ENCODE results near the gene PTPRG.

PTPRG gene

DNA sequence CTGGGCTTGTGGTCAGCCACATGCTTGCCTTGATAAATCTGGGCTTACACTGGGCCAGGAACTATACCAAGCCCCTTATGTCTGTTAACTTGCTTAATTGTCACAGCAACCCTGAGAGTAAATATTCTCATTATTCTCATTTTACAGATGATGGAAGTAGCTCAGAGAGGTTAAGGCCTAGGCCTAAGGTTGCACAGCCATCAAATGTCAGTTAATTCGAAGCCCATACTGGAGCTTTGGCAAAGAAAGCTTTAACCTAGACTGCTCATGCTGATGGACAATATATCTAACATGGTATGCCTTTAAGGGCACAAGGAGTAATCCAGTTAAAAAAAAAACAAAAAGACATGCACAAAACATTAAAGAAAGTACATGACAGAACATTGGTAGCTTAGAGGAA, 591.9 kb downstream of the PTPRG start:
- no peak for DNase-seq (ENCODE audit: low read depth)

DNA sequence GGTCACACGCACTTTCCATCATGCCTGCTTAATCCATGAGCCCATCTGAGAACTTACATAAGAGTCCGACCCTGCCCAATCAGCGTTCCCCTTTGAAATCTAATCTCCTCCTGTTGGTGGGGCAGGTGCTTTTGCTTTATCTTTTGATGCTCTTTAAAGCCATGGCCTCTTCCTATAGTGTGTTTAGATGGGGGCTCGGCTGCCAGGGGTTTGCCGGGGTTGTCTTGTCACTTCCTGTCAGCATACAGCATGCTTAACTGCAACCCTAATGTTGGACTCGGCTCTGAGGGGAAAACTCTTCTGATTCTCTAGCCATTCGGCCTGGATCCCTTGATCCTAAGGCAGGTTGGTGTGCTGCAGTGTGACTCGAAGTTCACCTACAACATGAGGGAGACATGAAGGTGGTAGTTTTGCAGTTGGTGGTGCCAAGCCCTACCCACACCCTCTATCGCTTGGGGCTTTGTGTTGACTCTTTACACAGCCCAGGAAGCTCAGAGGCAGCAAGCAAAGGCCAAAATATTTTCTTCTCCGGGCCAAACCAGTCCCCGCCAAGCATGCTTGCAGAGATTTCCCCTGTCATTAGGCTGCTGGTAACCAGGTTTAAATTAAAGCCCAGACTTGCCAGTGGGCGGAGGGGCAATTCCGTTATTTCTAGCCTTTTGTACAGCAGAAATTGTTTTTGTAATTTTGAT, 593.2 kb downstream of the PTPRG start:
- no peak for DNase-seq (ENCODE audit: low read depth)

DNA sequence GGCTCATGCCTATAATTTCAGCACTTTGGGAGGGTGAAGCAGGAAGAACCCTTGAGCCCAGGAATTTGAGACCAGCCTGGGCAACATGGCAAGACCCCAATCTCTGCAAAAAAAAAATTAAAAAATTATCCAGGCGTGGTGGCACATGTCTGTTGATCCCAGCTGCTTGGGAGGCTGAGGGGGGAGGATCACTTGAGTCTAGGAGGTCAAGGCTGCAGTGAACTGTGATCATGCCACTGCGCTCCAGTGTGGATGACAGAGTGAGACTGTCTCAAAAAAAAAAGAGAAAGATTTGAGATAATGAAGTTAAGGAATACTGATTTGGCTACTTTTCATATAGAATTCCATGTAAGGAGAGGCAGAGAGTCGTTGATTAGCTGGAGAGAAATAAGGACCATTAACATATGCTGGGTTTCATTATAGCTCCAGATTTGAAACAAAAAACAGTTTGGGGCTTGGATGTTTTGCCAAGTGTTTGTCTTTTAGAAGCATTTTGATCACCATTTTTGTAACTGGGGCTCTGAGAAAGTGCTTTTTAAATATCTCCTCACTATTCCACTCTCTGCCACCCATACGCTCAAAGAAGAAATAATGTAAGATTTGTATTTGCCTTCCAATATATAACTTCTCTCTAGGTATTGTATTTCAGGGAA, 597.8 kb downstream of the PTPRG start:
- no peak for DNase-seq (ENCODE audit: low read depth)

GRCh38 chr3:62159709-62160092, 598.3 kb downstream of the PTPRG start:
- peak; percentile 73 for DNase-seq (ENCODE audit: low read depth)

DNA sequence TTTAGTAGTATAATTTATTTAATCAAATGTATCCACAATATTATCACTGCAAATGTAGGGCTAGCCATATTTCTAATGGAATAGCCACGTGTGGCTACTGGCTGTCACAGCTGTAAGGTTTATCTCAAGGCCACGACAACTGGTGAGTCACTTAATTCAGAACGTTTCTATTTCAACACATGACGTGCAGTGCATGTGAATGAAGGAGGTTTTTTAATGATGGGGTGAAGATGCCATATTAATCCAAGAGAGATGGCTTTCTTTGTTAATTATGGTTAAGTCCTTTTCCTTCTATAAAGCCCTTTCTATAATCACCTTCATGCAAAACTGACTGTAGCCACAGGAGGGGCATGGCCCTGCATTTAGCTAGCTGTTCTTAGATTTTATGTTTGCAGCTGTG, 600.0 kb downstream of the PTPRG start:
- peak; percentile 37 for DNase-seq (ENCODE audit: low read depth)

DNA sequence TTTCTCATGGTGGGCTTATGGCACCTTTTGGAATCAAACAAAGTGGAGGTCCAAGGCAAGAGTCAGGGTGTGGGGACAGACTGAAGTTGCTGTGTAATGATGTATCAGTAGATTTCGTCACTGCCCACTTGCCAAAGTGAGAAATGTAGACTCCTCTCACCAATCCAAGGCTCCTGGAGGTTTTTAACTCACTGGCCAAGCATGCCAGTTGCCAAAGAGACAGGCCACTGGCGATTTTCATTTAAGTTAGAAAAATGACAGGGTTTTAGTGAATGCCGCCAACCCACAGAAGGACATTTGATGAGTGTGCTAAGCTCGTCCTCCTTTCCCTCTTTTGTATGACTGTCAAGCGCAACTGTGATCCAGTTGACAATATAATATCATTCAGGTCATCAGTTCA, 602.8 kb downstream of the PTPRG start:
- DNase-seq (ENCODE audit: low read depth), result no peak

GRCh38 chr3:62164746-62165145, 603.4 kb downstream of the PTPRG start:
- DNase-seq (ENCODE audit: low read depth), result no peak

GRCh38 chr3:62167566-62168262, 606.3 kb downstream of the PTPRG start:
- peak; percentile 3 for DNase-seq (ENCODE audit: low read depth)

DNA sequence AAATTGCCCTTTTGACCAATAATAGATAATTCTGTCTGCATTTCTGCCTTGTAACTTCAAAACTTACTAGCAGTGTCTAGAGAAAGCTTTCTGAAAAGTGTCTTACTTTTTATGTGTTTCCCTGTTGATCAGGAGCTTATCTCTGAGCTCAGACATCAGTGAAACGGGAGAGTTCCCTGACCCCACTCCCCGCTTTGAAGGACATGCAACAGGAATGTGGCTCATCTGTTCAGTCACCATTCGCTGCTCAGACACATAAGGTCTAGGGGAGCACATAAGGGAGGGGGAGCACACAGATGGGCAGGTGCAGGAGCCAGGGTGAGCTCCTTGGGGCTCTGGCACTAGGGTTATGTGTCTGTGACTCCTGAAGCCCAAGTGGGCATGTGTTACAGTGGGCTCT, 607.0 kb downstream of the PTPRG start:
- no peak for DNase-seq (ENCODE audit: low read depth)

DNA sequence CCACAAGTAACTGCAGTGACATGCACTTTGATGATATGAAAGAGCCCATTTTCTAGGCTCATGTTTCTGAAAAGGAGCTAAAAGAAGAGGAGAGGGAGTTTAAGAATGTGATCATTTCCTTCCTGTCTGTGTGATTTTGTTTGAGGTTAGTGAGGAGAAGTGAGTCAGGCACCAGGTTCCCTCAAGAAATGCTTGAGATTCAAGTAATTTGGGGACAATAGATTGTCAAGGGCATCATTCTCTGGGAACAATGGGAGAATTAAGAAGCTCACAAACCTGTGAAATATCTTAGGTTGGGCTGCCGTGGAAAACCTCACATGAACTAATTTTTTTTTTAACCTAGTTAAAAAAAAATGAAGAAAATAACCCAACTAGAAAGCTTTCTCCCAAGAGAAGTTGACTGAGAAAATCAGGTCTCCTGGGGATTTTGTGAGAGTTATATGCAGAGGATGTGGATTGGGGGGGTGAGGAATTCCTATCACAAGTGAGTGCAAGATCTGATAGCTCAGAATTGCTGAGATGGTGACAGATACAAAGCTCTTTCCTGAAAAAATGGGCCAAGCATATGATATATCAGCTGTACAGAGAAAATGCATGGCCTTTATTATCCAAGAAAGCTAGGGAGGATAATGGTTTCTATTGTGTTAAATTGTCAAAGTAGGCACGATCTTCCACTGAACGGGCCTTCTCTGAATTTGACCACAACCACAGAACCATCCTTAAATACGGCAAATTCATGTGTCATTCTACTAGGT, 608.7 kb downstream of the PTPRG start:
- peak; percentile 45 for DNase-seq (ENCODE audit: low read depth)

DNA sequence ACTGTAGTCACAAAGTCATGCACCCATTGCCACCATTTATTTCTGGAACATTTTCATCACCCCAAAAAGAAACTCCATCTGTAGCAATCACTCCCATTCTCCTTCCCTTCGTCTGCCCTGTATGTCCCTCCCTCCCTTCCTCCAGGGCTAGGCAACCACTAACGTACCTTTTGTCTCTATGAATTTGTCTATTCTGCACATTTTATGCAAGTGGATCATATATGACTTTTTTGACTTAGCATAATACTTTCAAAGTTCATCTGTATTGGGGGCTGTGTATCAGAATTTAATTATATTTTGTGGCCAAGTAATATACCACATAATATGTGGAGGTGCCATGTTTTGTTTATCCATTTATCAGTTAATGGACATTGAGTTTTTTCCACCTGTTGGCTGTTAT, 610.4 kb downstream of the PTPRG start:
- no peak for DNase-seq (ENCODE audit: low read depth)

DNA sequence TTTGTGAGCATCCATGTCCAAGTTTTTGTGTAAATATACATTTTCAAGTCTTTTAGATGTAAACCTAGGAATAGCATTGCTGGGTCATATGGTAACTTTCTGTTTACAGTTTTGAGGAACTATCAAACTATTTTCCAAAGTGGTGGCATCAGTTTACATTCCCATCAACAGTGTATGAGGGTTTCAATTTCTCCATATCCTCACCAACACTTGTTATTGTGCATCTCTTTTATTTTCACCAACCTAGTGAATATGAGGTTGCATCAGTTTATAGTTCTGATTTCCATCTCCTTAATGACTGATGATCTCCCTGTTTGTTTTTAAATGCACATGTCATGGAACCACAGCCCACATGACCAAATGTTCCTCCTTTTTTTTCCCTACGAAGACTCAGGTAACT, 610.8 kb downstream of the PTPRG start:
- DNase-seq (ENCODE audit: low read depth), result no peak

DNA sequence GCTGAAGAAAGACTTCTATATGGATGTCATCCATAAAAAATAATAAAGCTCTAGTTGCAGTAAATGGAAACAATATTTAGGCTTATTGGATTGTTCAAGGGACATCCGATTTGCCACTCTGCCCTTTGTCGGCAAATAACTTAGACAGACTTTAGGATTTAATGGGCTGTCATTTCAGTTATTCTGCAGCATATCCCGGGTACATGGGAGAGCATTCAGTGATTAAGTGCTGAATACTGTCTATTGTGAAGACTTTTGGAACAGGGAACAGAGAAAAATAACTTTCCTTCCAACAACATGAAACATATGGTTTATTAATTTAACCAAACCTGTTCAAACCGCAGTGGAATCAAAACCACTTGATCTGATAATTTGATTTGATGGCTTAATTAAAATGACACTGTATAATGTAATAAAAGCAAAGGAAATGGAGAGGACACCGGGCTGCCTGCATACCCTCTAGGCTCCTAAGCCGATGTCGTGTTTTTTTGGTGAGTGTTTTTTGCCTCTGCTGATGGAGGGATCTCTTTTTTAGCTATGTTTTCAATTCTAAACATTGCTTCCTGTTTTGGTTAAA, 612.7 kb downstream of the PTPRG start:
- no peak for DNase-seq (ENCODE audit: low read depth)

DNA sequence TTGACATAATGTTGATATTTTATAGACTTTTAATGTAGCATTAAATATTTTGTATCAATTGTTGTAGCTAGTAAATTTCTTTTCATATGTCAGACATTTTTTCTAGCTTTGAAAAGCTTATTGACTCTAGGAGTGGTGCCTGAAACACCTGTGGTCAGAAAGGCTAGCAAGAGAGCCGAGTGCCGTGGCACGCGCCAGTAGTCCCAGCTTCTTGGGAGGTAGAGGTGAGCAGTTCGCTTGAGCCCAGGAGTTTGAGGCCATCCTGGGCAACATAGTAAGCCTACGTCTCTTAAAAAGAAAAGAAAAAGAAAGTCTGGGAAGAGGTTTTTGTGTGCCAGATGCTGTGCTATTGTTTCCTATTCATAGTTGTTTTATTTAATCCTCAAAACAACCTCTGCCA, 613.8 kb downstream of the PTPRG start:
- no peak for DNase-seq (ENCODE audit: low read depth)

- no peak for DNase-seq (ENCODE audit: low read depth)
Observed at GRCh38 chr3:62178032-62178431, 616.7 kb downstream of the PTPRG start.

DNA sequence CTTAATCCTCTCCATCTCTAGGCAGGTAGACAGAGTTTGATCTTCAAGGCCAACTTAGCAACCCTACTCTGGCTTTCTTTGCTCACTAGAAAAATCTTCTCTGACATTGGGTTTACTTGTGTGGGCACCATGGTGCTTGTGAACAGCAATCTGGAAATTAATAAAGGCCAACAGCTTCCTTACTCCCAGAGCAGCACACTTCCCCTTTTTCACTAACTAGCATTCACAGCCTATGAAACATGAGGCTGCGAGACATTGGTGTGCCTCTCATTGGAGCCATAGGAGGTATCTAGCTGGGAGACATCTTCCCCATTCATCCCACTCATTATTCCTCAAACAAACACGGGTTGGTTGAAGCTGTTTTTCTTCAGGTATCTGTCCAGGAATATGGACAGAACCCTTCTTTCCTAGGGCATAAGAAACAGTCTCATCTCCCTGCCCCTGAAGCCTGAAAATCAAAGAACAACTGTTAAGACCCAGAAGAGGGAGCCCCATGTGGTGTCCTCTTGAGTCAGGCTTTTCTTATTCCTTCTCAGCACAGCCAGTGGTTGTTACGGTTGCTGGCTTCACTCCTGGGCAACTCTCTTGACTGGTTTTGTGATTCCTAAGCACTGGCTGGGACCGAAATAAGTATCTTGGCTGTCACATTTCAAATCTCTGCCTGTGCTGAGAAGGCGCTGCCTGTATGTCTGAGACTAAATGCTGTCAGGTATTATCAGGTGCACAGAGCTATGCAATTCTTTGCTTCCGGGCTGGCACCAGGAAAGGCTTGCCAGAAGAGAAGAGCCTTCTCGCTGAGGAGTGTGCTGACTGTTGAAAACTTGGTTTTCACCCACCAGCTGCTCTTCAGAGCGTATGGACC, 617.6 kb downstream of the PTPRG start:
- no peak for DNase-seq (ENCODE audit: low read depth)

DNA sequence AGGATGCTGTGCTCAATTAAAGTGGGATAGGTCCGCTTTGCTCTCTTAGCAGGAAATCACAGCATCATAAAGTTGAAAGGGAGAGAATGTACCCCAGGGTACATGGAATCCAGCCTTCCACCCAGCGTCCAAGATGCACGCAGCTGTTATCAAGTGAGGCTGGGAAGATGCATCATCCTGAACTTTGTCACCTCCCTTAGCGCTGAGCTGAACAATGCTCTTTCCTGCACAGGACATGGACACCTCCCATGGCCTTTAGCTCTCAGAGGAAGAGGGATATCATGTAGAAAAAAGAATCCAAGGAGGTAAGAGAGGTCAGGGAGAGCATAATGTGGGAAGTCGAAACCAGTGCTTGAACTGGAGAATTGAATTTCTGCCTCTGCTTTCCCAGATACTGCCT, 619.1 kb downstream of the PTPRG start:
- DNase-seq (ENCODE audit: low read depth), result no peak

GRCh38 chr3:62183087-62183486, 621.7 kb downstream of the PTPRG start:
- no peak for DNase-seq (ENCODE audit: low read depth)

DNA sequence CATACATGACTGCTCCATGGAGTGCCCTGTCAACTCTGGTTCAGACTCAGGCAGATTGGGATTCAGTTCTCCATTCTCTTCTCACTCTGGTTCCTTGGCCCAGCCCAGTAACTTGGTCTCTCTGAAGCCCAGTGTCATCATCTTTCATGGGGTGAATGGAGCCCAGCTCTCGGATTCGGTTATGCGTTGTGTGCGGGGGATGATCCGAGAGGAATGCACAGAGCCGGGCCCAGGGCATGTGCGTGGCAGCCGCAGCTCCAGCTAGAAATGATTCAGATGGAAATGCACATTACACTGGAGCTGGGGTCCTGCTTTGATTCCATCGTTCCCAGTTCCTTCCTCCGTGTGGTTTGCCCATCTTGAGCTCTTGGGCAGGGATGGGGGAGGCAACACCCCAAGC, 622.6 kb downstream of the PTPRG start:
- DNase-seq (ENCODE audit: low read depth), result no peak

DNA sequence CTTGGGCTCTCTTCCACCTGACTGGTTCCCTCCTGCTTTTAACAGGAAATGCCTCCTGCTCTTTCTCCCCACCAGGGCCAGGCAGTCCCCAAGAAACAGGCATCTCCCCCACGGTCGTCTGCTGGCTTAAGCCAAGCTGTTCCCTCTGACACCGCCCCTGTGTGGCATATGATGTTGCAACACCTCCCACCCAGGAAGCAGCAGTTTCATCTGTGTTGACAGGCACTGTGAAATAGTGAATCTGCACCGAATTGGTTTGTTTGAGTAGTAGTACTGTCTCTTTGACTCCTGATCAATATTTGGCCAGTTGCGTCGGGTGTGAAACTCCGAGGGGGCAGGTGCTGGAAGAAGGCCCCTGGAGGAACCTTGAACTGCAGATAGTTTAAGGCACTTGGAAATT, 623.2 kb downstream of the PTPRG start:
- peak; percentile 25 for DNase-seq (ENCODE audit: low read depth)

DNA sequence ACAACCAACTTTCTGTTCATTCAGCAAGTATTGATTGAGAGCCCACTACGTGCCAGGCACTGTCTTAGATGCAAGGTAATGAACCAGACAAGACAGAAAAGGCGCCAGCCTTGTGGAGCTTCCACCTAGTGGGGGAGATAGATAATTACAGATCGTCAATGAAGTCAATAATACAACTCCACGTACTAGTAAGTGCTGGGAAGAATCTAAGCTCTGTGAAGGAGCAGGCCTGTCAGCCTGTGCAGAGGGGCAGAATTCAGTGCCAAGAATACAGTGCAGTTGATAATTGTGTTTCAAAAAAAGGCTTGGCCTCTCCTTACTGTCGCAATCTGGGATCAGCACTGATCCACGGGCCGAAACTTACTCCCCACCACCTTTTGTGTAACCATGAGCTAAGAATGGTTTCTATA, 625.7 kb downstream of the PTPRG start:
- DNase-seq (ENCODE audit: low read depth), result peak; percentile 15

Data from EH (cell line).